C4-2B (cell line): ENCODE results near the gene PLPP3.

ENCODE experiments used
- H3K27ac ChIP-seq: fragments of 450-650 bp; 2 replicates; pipeline ENCODE4 v1.5.1; 2017
- ZFX ChIP-seq: fragments of 450-650 bp; IDR thresholded peaks from 2 replicates; pipeline ENCODE4 v1.6.1; 2017
- TF ChIP-seq, protein P1 (sequence below): fragments of 450-650 bp; conservative IDR thresholded peaks from 2 replicates; pipeline ENCODE4 v1.5.1; 2017; ENCODE audit warnings: mild to moderate bottlenecking

The PLPP3 gene

DNA sequence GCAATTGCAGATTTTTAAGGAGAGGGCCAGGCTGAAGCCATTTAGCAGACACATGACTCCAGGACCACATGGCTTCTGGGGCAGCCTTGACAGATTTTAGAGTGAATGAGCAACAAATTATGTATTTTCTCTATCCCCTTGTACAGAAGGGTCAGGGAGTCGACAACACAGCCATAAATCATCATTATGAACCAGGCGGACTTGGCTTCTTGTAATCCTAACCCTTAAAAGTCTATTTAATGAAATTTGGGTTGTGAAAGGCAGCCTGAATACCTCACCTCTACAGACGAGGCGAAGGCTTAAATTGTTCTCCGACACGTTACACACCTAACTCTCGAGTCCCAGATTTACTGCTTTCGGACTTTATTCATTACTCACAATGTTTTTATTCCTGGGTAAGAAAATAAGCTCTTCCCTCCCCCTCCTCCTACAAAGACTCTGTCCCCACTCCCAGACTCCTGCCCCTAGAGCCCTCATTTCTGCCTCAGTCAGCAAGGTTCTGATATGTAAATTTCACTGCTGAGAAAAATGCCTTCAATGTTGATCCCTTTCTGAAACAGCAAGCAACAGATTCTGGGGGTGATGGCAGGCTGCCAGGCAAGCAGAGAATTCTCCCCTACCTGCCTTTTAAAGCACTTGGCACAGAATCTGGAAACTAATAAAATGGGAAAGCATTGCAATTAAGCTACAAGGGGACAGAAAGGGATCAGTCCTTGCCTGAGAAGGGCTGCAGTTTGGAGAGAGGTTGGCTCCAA lies 51.6 kb downstream of the PLPP3 start:
- H3K27ac ChIP-seq, result no peak overlapping the region
- no peak for TF ChIP-seq ZFX
- TF ChIP-seq, protein P1, sequence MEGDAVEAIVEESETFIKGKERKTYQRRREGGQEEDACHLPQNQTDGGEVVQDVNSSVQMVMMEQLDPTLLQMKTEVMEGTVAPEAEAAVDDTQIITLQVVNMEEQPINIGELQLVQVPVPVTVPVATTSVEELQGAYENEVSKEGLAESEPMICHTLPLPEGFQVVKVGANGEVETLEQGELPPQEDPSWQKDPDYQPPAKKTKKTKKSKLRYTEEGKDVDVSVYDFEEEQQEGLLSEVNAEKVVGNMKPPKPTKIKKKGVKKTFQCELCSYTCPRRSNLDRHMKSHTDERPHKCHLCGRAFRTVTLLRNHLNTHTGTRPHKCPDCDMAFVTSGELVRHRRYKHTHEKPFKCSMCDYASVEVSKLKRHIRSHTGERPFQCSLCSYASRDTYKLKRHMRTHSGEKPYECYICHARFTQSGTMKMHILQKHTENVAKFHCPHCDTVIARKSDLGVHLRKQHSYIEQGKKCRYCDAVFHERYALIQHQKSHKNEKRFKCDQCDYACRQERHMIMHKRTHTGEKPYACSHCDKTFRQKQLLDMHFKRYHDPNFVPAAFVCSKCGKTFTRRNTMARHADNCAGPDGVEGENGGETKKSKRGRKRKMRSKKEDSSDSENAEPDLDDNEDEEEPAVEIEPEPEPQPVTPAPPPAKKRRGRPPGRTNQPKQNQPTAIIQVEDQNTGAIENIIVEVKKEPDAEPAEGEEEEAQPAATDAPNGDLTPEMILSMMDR, result no peak

DNA sequence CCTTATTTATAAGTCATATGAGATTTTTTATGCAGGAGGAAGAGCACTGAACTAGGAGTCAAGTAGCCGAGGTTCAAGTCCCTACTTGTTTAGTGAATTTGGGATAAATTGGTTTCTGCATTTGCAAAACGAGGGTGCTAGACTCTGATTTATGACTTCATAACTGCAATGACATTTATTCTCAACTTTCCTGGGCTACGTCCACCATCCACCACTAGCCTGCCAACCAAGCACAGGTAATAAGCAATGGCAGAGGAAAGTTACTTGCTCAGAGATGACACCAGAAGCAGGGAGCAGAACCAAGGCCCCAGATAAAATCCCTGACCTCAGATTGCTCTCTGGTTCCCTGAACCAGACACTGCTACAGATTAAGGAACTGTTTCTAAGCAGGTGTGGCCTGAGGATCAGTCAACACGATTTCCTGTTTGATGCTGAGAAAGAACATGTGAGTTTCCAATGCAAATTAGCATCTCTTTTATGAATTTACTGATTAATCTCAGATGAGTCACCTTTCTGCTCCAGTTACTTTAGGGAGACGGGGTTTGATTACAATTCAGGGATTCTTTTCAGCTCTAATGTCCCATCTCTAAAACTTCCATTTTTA lies 52.7 kb downstream of the PLPP3 start:
- TF ChIP-seq, protein P1, result no peak
- TF ChIP-seq ZFX, result no peak
- no peak overlapping the region for H3K27ac ChIP-seq

DNA sequence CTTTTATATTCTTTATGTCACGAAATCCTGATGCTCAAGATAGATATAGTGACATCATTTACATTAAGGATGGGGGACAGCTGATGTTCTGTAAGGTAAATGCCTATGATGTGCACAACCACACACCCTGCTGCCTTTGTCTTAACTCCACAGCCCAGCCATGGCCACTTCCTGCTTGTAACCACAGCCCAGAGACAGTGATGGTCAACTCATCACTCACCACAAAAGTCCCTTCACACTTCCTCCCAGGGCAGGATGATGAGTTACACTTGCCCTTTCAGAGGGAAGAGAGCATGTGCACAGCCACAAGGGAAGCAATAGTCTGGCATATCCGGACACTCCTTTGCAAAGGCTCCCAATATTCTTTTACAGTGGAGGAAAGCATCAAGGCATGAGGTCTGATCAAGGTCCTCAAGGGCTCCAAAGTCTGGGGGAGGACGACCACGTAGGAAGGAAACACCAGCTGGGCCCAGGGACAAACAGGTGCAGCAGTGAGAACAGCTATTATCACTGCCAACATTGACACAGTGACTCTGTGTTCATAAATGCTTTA lies 53.8 kb downstream of the PLPP3 start:
- no peak overlapping the region for H3K27ac ChIP-seq
- TF ChIP-seq, protein P1, result no peak
- TF ChIP-seq ZFX, result no peak

DNA sequence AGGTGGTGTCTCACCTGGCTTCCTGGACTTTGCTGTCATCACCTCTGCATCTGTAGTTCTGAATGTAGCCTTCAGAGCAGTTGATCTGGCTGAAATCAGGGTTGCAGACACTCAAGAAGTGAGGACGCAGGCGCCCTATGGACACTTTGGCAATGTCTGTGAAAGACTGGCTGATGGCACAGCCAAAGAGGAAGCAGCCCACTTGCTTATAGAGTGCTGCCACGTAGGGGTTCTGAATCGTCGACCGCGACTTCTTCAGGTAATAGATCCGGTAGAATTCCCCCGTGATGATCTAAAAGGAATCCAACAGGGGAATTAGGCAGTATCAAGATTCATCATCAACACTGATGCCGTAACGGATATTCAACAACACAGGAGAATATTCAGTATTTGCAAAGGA lies 55.1 kb downstream of the PLPP3 start:
- H3K27ac ChIP-seq, result no peak overlapping the region
- TF ChIP-seq, protein P1, result no peak
- no peak for TF ChIP-seq ZFX

DNA sequence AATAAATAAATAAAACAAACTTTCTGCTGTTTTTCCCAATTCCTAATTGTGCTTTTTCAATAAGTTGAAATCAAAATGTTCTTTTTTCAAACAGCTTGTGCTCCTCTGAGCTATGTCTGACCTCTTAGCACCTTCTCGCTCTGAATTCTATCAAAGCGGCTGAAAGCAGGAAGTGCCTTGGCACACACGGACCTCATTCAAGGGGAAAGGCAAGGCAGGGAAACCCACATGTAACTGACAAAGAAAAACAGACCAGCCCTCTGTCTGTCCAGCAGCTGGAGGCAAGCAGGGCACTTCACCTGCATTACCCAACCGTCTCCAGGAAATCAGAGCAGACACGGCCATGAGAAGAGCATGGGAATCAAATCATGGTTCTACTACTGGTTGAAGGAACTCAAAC lies 56.7 kb downstream of the PLPP3 start:
- H3K27ac ChIP-seq, result no peak overlapping the region
- TF ChIP-seq ZFX, result no peak
- TF ChIP-seq, protein P1, result no peak

DNA sequence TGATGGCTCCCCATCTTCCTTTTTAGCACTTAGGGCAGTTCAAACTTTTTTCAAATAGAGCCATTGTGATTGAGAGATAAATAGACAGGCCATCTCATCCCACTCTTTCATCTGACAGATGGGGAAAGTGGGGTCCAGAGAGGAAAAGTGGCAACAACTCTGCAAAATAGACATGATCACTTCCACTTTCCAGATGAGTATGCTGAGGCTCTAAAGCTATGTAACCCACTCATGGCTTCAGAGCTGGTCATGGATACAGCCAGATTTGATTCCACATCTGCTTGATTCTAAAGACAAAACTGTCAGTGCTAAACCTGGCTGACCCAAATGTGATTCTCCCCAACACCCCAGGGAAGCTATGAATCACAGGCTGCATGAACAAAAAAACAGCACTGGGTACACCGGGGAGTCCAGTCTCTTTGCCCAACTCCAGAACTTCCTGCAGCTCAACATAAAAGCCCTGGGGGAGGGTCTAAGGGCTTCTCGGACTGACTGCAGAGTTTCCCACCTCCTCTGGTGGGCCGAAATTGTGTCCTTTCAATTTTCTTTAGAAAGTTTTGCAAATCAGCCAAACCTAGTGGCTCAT lies 59.3 kb downstream of the PLPP3 start:
- TF ChIP-seq ZFX, result no peak
- TF ChIP-seq, protein P1, result no peak
- H3K27ac ChIP-seq, result no peak overlapping the region
